ENCODE results near the gene ITPR2.

Gene ITPR2

DNA sequence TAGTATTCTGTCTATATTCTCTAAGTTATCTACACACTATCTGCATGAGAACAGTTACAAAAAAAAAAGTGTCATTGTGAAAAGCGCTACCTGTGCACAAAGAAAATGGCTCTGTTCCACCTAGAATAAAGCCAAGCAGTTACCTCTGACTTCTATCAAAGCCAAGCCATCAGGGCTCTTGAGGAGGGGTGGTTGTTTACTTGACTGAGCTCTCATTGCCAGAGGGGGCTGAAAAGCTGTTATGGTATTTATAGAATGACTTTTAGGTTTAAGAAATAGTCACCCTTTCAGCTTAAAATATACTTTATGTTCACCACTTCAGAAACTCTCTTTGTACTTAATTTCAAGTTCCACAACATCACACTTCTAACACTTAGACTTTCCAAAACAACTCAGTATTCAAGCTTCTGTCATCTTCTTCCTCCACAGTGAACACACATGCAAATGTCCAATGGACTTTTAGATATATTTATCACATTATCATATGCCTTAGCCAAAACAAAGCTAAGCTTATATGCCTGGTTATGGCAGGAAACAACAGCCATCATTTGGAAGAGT lies 7.5 kb downstream of the ITPR2 start:
- in situ Hi-C loops (cut with HindIII; ENCODE audit: low sequenced_read_pairs): no loop called here

GRCh38 chr12:26823390-26823789 lies 9.6 kb downstream of the ITPR2 start:
- in situ Hi-C loops (cut with HindIII; ENCODE audit: low sequenced_read_pairs): no loop called here

- in situ Hi-C loops (cut with HindIII; ENCODE audit: low sequenced_read_pairs): no loop called here
These were observed 11.0 kb downstream of the ITPR2 start for GRCh38 chr12:26822026-26822425.

DNA sequence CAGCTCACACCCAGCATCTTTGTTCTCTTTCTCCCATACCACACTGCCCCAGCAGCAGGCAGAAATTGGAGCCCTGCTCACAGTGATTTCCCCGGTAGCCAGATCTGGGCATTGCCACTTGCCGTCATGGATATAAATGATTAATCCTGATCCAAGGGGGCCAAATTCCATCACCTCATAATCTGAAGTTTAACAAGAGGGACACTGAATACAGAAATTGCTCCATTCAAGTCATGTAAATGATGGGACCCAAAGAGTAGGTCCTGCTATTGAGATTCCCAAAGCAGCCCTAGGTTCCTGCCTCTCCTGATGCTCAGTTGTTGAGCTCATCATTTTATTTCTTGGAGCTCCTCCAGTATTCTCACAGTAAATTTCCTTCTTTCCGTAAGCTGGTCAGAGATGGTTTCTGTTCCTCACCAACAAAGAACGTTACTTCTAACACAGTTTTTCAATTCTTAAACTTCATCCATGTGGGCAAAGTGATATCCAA lies 11.7 kb downstream of the ITPR2 start:
- in situ Hi-C loops (cut with HindIII; ENCODE audit: low sequenced_read_pairs): no loop called here

DNA sequence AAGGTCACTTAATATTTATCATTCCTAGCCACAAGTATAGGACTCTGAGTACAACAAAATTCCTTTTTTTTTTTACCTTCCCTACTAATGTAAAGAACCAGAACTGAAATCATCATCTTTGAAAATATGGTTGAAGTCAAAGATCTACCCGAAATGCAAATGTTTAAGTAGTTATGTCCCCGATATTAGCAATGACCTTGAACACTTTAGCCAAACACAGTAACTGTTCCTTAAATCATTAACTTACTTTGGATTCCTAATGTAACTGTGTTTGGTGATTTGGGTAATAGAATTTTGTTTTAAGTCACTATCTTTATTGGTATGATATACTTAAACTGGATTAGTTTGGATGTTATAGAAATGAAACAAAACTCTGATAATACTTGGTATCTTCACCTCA lies 14.4 kb downstream of the ITPR2 start:
- in situ Hi-C loops (cut with HindIII; ENCODE audit: low sequenced_read_pairs): no loop called here

DNA sequence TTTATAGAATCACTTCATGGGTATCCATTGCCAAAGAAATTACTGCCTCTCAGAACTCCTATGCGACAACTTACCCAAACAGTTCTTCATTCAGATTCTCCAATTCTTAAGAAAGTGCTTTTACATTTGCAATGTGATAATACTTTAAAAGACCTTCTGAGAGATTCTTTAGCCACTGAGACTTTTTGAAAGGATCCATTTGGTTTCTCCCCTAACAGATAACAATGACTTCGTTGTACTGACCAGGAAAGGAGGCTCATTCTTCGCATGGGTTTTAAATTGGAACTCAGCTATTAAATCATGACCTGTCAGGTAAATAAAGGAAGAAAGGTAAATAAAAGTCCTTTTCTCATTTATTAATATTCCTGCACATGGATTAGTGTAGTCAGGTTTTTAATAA lies 14.8 kb downstream of the ITPR2 start:
- in situ Hi-C loops (cut with HindIII; ENCODE audit: low sequenced_read_pairs): no loop called here

DNA sequence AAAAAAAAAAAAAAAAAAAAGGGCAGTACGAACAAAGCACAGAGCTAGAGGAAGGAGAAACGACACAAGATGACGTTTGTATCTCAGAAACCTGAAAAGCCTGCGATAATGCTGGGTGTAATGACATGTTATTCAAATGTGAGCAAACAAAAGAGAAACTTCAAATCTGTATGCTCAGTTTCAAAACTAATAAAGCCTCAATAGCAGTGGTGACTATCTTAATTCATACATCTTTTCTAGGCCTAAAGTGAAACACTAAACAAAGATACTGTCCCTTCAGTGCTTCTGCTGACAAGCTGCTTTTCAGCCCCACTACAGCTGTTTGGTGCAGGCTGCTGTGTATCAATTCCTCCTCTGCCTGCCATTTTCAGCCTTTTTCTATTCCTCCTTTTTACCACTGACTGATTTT lies 15.8 kb downstream of the ITPR2 start:
- in situ Hi-C loops (cut with HindIII; ENCODE audit: low sequenced_read_pairs): no loop called here

DNA sequence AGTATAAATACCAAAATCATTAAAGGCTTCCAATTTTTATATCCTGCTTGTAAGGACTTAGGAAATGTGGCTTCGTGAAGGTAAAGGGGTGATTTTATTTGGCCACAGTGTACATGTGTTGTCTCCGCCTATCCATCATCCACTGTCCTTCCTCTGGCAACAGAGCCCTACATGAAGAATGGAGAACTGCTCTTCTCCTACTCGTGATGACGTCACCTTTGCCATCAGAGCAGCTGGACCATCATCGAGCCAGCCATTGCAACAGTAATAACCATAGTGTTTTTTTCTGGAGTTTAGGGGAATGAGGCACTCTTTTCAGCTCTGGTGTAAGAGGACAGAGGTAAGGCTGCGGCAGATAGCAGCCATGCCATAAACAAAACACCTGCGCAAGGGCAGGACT lies 19.2 kb downstream of the ITPR2 start:
- in situ Hi-C loops (cut with HindIII; ENCODE audit: low sequenced_read_pairs): no loop called here

- in situ Hi-C loops (cut with HindIII; ENCODE audit: low sequenced_read_pairs): no loop called here
These were observed 22.7 kb downstream of the ITPR2 start for GRCh38 chr12:26810330-26810729.

DNA sequence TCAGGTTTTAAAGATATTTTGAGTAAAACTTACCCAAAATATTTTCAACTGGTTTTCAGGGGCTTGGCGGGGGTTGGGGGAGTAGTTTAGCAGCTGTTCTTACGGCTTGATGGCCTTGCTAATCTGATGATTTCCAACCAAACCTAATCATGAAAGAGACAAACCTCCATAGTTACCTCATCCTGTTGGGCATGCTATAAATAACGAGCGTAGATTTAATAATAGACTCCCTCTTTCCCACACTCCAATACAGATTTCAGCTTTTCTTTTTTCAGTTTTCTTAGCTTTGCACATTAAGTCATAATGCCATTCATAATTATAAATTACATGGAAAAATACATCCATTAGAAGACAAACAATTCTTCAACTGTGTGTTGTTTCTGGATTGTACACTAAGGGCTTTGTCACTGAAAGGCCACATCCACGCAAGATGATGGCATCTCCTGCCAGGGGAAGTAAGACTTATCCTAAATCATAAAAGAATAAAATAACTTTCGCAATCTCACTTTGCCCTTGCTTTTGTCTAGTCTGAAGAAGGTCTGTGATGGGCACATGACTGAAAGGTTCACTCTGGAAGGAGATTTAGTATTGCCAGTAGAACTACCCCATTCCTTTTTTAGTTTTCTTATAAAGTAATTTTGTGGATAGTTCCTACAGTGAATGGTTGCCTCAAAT lies 23.2 kb downstream of the ITPR2 start:
- in situ Hi-C loops (cut with HindIII; ENCODE audit: low sequenced_read_pairs): no loop called here

- in situ Hi-C loops (cut with HindIII; ENCODE audit: low sequenced_read_pairs): no loop called here
These were observed 24.1 kb downstream of the ITPR2 start for GRCh38 chr12:26808766-26809476.

- in situ Hi-C loops (cut with HindIII; ENCODE audit: low sequenced_read_pairs): no loop called here
These were observed 25.7 kb downstream of the ITPR2 start for GRCh38 chr12:26807292-26807691.

DNA sequence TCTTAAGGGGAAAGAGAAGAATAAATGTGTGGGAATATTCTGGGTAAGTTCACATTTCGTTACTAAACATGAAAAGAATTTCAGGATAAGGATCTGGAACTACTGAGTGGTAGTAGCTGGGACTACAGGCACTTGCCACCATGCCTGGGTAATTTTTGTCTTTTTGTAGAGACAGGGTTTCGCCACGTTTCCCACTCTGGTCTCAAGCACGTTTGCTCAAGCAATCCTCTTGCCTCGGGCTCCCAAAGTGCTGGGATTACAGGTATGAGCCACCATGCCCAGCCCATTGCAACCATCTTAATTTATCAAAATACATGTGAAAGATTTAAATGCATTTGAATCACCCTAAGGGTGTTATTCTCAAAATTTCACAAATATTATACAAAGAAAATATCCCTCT lies 26.4 kb downstream of the ITPR2 start:
- in situ Hi-C loops (cut with HindIII; ENCODE audit: low sequenced_read_pairs): no loop called here

DNA sequence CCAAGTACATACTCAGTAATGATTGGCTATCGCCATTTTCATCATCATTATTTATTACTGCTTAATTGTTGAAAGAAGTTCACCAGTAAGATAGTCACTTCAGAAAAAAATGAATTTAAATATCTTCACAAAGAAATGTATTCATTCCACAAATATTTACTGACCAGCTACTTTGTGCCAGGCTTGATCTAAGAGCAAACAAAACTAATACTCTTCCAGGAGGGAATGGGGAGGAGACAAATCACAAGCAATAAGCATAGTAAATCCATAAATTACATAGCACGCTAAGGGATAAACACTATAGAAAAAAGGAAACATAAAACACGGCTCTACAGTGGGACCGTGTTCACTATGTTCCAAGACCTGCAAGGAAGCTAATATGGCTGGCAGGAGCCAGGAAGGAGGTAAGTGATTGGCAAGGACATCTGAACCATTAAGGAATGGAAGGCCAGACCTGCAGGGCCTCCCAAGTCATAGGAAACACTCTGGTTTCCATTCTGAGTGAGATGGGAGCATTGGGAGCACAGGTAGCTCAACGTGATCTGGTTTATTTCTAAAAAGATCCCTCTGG lies 27.5 kb downstream of the ITPR2 start:
- in situ Hi-C loops (cut with HindIII; ENCODE audit: low sequenced_read_pairs): no loop called here

GRCh38 chr12:26803552-26803951 lies 29.4 kb downstream of the ITPR2 start:
- in situ Hi-C loops (cut with HindIII; ENCODE audit: low sequenced_read_pairs): no loop called here

DNA sequence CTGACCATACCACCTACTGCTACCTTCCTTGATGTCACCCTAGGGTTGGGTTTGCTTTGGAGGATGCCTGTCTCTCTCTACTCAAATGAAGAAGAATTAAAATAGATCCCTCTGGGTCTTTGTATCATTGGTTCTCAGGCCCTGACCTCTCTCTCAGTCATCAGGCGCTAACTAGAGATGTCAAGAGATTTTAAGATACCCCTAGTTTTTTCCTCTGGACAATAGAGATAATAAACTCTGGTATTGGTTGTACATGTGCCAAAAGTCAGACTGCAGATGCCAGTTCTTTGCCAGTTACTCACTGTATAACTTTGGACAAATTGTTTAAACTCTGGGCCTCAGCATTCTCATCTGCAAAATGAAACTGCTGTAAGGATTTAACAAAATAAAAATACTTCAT lies 31.5 kb downstream of the ITPR2 start:
- in situ Hi-C loops (cut with HindIII; ENCODE audit: low sequenced_read_pairs): no loop called here

- in situ Hi-C loops (cut with HindIII; ENCODE audit: low sequenced_read_pairs): no loop called here
These were observed 32.1 kb downstream of the ITPR2 start for GRCh38 chr12:26800858-26801257.

DNA sequence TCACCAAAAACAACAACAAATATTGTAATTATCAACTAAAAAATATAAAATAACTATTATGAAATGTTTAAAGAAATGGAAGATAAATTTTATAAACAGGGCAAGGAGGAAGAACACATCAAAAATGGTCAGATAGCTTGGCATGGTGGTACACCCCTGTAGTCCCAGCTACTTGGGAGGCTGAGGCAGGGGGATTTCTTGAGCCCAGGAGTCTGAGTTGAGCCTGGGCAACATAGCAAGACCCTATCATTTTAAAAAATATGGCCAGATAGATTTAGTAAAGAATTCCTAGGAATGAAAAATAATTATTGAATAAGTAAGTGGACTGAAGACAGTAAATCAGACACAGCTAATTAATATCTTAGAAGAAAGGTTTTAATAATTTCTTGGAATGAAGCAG lies 32.6 kb downstream of the ITPR2 start:
- in situ Hi-C loops (cut with HindIII; ENCODE audit: low sequenced_read_pairs): no loop called here

GRCh38 chr12:26799741-26800140 lies 33.3 kb downstream of the ITPR2 start:
- in situ Hi-C loops (cut with HindIII; ENCODE audit: low sequenced_read_pairs): no loop called here

- in situ Hi-C loops (cut with HindIII; ENCODE audit: low sequenced_read_pairs): no loop called here
These were observed 34.4 kb downstream of the ITPR2 start for GRCh38 chr12:26798640-26799039.

GRCh38 chr12:26798023-26798422 lies 35.0 kb downstream of the ITPR2 start:
- in situ Hi-C loops (cut with HindIII; ENCODE audit: low sequenced_read_pairs): no loop called here

GRCh38 chr12:26795910-26796309 lies 37.1 kb downstream of the ITPR2 start:
- in situ Hi-C loops (cut with HindIII; ENCODE audit: low sequenced_read_pairs): no loop called here
